Fibroblast of skin of left biceps (primary cell): Measurements from ENCODE around the gene TNFSF11.
"Not testable (repeated sequence)": the region's sequence is repeated elsewhere in the genome, so short reads cannot be mapped to it uniquely, and the experiment has no call there.

ENCODE experiments used
- DNase-seq, 2 experiments: peaks; one replicate each; pipeline ENCODE4 v3.0.0-alpha.2; 2013; ENCODE audit warnings: low read depth in 2 of 2

TNFSF11 gene

DNA sequence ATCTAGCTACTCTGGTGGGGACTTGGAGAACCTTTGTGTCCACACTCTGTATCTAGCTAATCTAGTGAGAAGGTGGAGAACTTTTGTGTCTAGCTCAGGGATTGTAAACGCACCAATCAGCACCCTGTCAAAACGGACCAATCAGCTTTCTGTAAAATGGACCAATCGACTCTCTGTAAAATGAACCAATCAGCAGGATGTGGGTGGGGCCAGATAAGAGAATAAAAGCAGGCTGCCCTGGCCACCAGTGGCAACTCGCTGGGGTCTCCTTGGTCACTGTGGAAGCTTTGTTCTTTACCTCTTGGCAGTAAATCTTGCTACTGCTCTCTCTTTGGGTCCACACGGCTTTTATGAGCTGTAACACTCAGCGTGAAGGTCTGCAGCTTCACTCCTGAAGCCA lies 13.6 kb upstream of the TNFSF11 start:
- DNase-seq = not testable (repeated sequence)

DNA sequence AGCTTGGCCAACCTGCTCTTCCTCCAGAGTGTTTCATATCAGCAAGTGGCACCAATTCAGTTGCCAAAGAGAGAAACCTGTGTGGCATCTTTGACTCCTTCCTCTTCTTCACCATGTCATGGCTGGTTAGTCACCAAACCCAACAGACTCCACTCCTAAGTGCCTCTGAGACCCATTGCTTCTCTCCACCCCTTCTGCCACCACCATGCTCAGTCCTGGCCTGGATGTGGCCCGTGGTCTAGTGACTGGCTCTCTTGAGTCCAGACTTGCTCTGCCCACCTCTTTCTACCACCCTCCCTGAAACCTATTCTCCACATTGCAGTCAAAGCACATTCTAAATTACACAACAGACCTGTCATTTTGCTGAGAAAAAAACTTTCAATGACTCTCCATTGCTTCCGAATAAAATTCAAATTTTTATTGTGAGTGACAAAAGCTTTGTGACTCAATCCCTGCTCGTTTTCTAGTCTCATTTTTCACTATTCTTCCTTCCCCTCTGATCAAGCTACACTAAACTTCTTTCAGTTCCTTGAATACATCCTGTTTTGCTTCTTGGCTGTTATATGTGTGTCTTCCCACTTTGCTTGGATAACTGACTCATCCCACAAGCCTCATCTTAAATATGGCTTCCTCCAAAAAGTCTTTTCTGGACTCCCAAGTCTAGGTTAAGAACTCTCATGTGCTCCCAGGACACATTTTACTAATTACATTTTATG lies 12.0 kb upstream of the TNFSF11 start:
- no peak for DNase-seq

DNA sequence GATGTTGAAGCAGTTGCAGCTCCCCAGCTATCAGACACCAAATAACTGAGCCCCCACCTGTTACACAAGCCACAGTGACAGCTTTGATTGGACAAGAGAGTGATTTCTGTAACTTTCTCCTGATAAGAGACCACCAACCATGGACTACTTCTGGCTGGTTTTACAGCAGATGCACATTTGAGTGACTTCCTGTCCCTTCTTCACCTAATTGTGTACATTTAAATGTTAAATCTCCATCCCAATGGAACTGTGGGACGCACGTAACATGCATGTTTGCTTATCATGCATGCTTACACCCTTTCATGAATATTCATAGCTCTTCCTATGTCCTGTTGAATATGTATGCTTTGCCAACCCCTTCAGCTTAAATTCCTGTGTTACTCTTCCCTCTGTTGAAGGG lies 6.0 kb upstream of the TNFSF11 start:
- DNase-seq = no peak

DNA sequence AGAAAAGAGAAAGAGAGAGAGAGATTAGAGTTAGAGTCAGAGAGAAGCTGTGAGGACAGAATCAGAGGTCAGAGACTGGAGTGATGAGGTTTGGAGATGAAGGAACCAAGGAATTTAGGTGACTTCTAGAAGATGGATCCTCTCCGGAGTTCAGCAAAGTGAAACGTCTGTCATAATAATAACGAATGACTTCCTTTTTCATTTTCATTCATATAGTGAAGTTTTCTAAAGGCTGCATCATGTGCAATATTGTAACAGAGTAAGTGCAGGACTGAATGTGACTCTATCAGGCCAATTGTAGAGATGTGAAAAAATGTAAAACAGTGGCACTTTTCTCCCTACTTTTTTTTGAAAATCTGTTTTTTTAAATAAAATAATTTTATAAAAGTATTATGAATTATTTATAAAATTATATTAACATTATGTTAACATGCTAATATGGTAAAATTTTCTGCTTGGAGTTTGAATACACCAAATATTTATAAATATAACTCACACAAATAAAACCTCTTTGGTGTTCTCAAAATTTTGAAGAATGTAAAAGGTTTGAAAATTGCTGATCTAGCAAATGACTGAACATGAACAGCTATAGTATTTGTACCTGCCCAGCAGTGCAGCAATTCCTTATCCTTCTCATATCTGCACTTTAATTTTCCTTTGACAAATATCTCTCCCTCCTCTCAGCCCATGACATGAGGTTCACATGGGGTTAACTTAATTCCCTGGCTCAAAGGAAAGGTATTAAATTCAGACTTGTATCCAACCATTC lies 4.2 kb upstream of the TNFSF11 start:
- DNase-seq = no peak

DNA sequence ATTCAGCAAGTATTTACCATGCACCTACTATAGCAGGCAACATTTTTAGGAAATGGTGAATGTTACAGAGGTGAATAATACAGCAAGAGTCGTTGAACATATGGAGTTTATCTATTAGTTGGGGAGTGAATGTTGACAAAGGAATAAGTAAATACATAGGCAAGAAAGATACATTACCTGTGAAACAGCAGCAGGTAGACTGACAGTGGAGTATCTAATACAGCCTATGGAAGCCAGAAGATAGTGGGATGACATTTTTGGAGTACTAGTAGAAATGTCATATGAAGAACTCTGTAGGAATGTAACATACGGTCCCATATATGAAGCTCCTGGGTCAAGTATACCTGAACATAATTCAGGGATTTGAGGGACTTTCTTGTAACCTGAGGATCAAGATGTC lies 2.1 kb upstream of the TNFSF11 start:
- DNase-seq = no peak

DNA sequence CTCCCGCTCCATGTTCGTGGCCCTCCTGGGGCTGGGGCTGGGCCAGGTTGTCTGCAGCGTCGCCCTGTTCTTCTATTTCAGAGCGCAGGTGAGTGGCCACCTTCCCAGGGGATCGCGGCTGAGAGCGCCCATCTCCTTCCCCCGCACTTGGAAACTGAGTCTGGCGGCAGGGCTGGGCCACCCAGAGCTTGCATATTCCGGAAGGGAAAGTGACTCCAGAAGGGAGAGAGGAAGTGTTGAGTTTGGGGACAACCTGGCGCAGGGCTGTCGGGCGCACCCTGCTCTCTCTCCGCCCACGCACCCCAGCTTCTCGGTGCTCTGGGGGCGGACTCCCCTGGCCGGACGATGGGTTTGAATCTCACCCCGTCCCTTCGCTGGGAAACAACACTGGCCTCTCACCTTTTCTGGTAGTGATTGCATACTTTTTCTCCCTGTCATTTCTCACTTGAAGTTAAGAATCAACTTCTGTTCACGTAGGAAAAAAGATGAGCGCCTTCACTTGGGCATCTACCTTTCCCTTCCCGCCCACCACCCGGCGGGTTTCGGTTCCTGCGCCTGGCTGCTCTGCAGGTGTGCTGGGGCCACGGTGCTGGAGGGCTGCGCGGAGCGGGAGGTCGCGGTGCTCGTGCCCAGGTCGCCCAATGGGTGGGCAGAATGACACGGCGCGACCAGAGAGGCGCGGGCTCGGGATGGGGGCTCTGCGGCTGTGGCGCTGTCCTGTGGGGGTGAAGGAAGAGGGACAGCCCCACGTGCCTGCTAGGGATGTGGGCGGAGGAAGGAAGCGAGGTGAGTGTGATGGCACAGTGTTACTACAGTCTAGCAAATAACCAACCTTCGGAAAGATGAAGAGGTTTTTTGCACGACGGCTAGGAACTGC lies 721 bp downstream of the TNFSF11 start:
- no peak for DNase-seq

DNA sequence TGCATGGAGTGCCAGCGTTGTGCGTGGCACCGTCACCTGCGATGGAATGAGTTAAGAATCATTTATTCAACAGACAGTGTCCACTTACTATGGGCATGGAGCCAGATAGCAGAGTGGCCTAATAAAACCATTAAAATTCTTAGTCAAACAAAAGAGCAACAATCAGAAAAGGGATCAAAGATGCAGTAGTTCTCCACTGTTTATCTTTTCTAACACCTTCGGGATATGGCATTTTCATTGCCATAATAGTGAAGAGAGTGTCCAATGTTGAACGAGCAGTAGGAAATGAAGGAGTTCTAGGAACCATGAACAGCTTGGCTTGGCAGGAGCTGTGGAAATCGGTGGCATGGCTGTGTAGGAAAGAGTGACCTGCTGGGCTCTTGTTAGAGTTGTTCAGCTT lies 2.0 kb downstream of the TNFSF11 start:
- DNase-seq = no peak

DNA sequence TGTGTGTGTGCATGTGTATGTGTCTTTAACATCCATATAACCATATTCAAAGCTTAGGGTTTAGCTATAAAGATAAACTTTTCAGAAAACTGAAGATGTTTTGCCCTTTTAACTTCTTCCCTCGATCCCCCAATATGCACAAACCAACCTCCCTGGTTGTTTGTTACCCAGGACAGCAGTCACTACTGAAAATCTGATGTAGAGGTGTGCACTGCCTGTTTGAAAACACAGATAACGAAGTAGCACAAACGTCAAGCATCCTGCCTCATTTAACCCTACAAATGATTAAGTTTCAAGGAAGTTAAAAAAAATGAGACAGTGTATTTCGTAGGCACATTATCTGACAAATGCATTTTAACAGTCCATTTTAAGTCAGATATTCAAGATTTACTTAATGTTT lies 3.6 kb downstream of the TNFSF11 start:
- DNase-seq = no peak

DNA sequence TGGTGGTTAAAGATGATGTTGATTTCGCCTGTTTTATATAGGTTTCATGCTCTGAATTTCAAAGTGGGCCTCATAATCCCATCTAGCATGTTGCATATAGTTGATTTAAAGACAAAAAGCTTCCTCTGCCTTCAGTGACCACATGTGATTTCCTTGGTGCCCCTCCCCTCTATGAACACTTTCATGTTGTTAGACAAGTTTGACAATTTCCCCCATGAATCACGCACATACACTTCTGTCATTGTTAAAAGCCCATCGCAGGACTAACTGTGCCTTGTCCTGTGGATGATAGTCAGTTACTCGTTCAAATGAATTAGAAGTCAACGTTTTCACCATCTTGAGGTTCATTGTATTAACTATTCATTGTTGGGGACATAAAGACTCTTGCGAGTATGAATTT lies 6.7 kb downstream of the TNFSF11 start:
- no peak for DNase-seq

DNA sequence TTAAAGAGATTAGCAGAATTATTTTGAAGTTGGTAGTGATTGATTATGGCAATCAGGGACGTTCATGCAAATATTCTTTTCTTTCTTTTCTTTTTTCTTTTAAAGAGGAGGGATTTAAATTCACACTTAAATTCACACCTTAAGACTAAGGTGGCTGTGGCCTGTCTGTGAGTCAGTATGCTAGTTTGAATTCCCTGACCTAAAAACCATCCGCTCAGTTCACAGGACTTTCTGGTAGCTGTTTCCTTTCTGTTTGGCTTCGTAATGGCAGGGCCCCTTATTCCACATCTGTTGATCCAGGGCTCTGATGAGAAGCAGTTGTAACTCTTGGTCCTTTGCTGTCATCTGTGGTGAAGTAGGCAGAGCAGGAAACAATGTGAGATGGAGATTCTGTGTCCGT lies 7.5 kb downstream of the TNFSF11 start:
- no peak for DNase-seq

DNA sequence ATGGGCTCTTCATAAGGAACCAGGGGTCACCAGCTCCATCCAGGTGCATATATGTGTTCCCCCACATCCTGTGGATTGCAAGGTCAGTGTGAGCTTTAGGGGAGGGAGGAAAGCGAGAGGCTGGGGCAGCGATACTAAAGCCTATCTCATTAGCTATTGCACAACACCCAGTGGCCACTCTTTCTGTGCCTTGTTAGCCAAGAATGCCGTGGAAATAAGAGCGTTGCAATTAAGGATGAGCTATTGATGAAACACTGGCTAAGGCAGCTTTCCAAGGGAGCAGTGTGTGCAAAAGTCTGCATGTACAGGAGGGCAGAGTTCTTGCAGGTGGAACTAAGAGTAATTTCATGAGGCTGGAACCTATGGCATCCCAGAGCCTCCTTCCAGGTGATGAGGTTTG lies 17.6 kb downstream of the TNFSF11 start:
- no peak for DNase-seq

DNA sequence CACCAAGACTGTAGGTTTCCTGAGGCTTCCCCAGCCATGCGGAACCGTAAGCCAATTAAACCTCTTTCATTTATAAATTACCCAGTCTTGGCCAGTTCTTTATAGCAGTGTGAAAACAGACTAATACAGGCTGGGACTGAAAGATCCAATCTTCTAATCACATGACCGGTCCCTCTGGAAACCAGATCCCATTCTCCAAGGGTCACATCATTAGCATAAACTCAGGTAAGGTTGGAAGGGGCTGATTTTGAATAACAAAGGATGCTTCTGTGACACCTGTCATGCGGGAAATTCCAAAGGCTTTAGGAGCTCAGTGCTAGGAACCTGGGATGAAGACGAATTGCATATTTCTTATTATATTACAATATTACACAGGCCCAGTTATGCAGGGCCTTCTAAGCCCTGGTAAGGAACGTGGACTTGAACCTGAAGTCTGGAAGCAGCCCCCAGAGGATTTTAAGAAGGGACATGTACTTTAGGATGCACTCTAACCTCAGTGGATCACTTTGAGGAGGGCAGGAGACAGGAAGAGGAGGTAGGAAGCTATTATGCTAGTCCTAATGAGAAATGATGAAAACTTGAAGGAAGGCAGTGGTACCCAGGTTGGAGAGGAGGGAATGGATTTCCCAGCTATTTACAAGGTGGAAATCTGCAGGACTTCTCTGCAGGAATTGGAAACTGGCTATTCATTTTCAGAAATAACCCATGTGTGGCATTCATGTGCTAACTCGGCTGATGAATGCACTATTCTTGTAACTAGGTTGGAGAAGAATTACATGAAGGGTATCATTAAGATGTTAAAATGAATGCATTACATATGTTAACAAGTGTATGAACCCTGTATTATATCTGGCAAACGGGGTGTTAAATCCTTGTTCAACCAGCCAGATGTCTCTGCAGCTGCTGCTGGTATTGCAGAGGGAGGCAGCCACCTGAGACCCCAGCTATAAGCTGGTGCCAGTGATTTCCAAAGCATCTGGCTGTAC lies 19.3 kb downstream of the TNFSF11 start:
- DNase-seq = no peak

DNA sequence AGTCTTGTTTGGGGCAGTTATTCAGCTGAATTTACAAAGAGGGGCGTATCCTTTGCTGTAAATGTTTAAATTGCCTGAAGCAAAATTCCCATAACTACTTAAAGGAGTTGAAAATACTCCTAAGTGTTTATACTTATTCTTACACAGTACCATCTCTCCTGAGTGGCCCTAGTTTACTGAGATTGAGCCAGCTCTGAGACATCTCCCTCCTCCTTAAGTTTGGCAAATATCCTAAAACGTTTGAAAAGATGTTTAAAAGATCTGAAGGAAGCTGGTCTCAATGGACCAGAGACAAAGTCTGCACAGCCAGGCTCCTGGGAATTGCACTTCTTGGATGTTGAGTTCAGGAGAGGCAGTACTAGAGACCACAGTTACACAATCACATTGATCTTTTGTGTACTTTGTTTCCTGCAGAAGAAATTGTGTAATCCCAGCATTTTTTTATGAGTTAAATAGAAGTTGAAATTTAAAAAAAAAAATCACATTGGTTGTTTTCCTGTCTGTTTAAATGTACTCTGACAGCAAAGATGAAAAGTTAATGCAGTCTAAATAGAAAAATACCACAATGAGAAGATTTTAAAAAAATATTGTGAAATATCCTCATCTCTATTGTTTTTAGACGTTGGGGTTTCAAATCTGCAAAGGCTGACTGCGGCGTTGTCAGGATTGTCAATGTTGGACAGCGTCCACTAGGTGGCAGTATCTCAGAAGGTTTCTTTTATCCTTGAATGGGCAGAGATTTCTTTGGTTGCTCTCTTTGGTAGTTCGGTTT lies 20.7 kb downstream of the TNFSF11 start:
- peak; percentile 72 to 77 for DNase-seq

DNA sequence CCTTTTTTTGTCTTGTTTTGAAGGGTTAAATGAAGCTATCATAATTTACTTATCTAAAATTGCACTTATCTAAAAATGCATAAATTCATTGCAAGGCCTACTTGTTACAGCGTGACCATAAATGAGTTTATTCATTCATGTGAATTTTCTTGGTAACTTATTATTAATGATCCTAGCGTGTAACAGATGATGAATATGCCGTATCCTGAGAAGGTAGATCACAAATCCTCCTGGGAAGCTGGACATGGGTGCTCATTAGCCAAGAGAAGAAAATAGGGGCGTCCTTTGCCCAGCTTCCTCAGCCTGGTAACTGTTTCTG lies 21.3 kb downstream of the TNFSF11 start:
- DNase-seq = no peak

DNA sequence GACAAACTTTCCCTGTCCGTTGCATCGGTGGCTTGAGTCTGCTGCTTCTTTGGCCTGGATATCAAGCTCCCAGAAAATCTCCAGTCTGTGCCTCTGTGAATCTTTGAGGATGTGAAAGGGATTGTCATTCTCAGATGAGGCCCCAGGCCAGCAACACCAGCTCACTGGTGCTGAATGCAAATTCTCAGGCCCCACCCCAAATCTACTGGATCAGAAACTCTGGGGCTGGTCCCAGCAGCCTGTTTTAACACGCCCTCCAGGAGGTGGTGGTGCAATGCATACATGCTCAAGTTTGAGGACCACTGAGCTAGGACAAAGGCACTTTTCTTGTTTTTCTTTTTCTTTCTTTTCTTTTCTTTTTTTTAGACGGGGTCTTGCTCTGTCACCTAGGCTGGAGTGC lies 23.6 kb downstream of the TNFSF11 start:
- no peak for DNase-seq

DNA sequence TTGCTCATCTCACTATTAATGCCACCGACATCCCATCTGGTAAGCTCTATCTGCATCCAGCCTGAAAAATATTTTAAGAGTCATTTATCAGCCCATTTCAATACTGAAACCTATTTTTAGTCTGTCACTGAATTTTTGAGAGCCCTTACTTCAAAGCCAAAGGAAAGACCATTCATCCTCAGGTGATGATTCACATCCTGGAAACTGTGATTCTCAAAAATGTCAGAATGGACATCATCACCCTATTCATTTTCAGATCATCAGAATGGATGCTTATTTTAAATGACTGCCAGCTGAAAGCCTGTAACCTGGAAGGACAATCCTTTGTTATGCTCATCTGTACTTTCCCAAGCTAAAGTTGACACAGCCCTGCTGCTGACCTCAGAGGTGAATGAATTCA lies 27.0 kb downstream of the TNFSF11 start:
- DNase-seq = peak; percentile 13 to 17

DNA sequence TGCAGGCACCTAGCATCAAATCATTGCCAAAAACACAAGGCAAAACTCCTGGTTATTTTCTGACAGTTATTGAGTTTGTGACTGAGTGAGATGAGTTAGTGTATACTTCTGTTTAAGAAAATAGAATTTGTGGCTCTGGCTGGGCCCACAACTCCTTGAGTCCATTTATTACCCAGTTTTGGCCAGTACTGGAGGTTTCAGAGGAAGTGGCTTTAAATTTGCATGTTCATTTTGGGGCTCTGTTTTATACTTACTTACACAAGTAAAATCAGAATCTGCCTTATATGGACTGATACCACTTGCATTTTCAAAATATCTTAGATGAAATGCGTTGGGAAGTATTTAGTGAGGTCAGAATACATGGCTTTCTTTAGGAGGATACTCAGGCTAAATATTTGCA lies 29.0 kb downstream of the TNFSF11 start:
- DNase-seq = peak in 1 of 2 experiments; percentile 7

DNA sequence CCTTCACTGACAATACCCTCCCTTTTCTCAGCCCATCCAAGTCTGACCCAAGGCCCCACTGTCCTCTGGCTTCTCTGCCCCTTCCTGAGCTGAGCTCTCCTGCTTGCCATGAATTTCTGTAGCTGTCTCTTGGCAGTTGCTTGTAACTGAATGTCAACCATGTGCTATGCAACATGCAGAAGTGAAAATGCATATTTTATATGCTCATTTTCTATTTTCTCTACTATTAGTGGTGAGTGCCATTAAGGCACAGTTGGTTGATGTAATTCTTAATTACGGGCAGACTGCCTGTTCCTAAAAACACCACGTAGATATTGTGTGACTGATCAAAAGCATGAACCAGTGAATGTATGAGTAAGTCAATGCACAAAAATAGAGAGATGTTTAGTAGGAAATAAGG lies 29.6 kb downstream of the TNFSF11 start:
- DNase-seq = no peak

DNA sequence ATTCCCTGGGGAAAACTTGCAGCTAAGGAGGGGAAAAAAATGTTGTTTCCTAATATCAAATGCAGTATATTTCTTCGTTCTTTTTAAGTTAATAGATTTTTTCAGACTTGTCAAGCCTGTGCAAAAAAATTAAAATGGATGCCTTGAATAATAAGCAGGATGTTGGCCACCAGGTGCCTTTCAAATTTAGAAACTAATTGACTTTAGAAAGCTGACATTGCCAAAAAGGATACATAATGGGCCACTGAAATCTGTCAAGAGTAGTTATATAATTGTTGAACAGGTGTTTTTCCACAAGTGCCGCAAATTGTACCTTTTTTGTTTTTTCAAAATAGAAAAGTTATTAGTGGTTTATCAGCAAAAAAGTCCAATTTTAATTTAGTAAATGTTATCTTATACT lies 33.6 kb downstream of the TNFSF11 start:
- DNase-seq = no peak

DNA sequence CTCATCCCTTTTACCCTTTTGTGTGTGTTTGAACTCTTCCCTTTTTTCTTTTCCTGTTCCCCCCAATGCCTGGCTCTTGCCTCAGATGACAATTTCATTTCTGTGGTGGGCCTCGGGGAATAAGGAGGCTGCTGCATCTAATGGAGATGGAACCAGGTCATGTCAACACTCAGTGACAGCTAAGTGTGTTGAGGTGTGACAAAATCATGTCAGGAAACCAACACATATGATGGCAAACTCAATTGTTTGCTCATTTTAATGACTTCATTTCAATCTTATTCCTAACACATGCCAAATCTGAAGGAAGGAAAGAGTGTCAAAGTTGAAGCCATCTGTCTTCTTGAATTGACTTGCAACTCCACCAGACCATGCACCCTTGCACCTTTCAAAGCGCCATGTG lies 36.7 kb downstream of the TNFSF11 start:
- DNase-seq = no peak
